MCF 10A (cell line): ENCODE measurements around the gene SRRM2. TPM values are rescaled to one million over a fixed set of nuclear protein-coding genes. Genes with fewer than 3 reads are reported as not detected.

ENCODE experiments used
- Bru-seq: library from RNA; stranded (reverse); fragments of 400-500 nt; gene quantifications from one replicate; lab custom pipeline; 2021; lab: Mats Ljungman, UMichigan
- BruChase-seq, 2 experiments: library from RNA; stranded (reverse); fragments of 400-500 nt; gene quantifications; one replicate each; lab custom pipeline; 2021; lab: Mats Ljungman, UMichigan
- BruUV-seq: library from RNA; stranded (reverse); fragments of 400-500 nt; replicated peaks from 2 replicates; lab custom pipeline; 2021; lab: Mats Ljungman, UMichigan
- CTCF ChIA-PET: fragments of 300-600 bp; sonication (Branson Sonifier 250); formaldehyde crosslinking; extraction: SDS; loops from one replicate; lab custom pipeline; 2021; ENCODE audit warnings: antibody characterized with exemption, inconsistent platforms; lab: Yijun Ruan, JAX
- POLR2A ChIA-PET: fragments of 300-600, 350-650 bp; sonication (Branson Sonifier 250); formaldehyde crosslinking; extraction: SDS; loops from one replicate; lab custom pipeline; 2020; ENCODE audit warnings: antibody characterized with exemption, inconsistent platforms; lab: Yijun Ruan, JAX
- DNase-seq: peaks from one replicate; pipeline ENCODE4 v3.0.0-alpha.2; 2018; ENCODE audit not compliant: unreplicated experiment
- H3K27ac Mint-ChIP-seq: one replicate; pipeline ENCODE4 v1.8.0; 2022; ENCODE audit warnings: mild to moderate bottlenecking, low read depth, mixed read lengths; ENCODE audit not compliant: unreplicated experiment
- H3K27me3 Mint-ChIP-seq: one replicate; pipeline ENCODE4 v1.8.0; 2022; ENCODE audit warnings: mixed read lengths; ENCODE audit not compliant: insufficient read depth, unreplicated experiment
- H3K36me3 Mint-ChIP-seq: one replicate; pipeline ENCODE4 v1.8.0; 2022; ENCODE audit warnings: mild to moderate bottlenecking, moderate library complexity, mixed read lengths; ENCODE audit not compliant: insufficient read depth, unreplicated experiment
- H3K4me1 Mint-ChIP-seq: one replicate; pipeline ENCODE4 v1.8.0; 2022; ENCODE audit warnings: mixed read lengths; ENCODE audit not compliant: insufficient read depth, unreplicated experiment
- H3K4me3 Mint-ChIP-seq: one replicate; pipeline ENCODE4 v1.8.0; 2022; ENCODE audit warnings: mild to moderate bottlenecking, moderate library complexity, mixed read lengths; ENCODE audit not compliant: unreplicated experiment
- H3K9me3 Mint-ChIP-seq: one replicate; pipeline ENCODE4 v1.8.0; 2022; ENCODE audit warnings: mixed read lengths; ENCODE audit not compliant: unreplicated experiment
- intact Hi-C: fragments of 100-400 bp; cut with micrococcal nuclease; formaldehyde crosslinking; loops from 2 replicates; pipeline ENCODE4 v1.14.1; 2022
- long read RNA-seq: library from polyadenylated mRNA; stranded (forward); transcript quantifications from one replicate; pipeline ENCODE4 v2.0.0, GENCODE V29; 2022
- total RNA-seq: library from RNA; stranded (reverse); gene quantifications from 2 replicates; pipeline ENCODE4 v1.2.3, GENCODE V29; 2022
- TF ChIP-seq, protein P1 (sequence below): fragments of 200-600 bp; IDR thresholded peaks from one replicate; pipeline ENCODE4 v1.8.0; 2022; ENCODE audit warnings: antibody characterized with exemption, mild to moderate bottlenecking; ENCODE audit not compliant: unreplicated experiment

Gene SRRM2
- total RNA-seq (710 and 779 TPM in 2 replicates), Bru-seq, nascent RNA (percentile 98 among the genes with signal in this experiment), BruChase-seq, experiment 1, labeled RNA remaining after a 6-hour chase (percentile 100 among the genes with signal in this experiment), BruChase-seq, experiment 2, labeled RNA remaining after a 2-hour chase (percentile 99 among the genes with signal in this experiment)
- long read RNA-seq, partial matches to known transcripts = 15 of 87 reads
- long read RNA-seq, other reads (novel, unspliced or antisense) = 68 of 87 reads

DNA sequence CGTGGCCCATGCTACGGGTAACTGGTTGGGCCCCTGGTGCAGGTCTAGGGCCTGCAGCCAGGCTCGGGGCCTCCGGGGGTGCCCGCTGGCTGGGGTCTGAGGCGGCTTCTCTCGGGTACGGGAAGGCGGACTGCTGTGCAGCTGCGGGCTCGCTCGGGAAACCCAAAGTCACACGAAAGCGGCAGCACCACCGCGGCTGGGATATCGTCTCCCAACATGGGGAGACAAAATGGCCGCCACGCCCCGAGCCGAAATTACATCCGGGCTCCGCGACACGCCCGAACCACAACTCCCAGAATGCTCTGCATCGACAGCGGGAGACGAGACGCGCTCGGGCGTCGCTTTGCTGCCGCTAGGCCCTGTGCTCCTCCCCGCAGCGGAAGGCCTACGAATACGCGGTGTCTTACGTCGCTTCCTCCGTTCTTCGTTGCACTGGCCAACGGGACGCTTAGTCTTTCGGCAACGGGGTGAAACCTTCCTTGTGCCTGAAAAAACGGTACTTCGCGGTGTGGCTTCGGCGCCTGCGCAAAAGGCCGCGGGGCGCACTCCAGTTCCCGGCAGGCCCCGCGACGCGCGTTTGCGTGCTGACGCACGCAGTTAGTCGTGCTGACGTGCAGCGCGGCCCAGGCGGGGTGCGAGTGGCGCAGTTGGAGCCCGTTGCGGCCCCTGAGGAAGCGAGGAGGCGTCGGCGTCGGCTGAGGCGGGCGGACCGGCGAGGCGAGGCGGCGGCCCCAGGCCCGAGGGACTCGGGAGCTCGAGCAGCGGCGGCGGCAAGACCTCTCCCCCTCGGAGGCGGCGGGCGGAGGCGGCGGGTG lies at the start of gene SRRM2:
Gene SRRM2, plus strand, starts transcription at position 604 of the 815 bp plus-strand sequence. CDS start 3,727 bp downstream, outside the sequence.
- Mint-ChIP-seq H3K4me1 (peaks cover 35% of the 10 kb centered on the region), H3K9me3 (no peaks in the 10 kb centered on the region), H3K27ac (peak within 1 kb of the TSS; percentile 99), H3K4me3 (peak within 1 kb of the TSS; percentile 89), H3K27me3 (no peaks in the 10 kb centered on the region), H3K36me3 (peaks cover 59% of the 10 kb centered on the region)
- ChIA-PET CTCF (interaction anchor here (0.6 to 3.4 kb wide), 4 partner anchors 13 to 102 kb away, joined by 3 to 15 read pairs (median 4); no protein-coding TSS in a partner anchor), POLR2A (interaction anchor here (0.6 to 6.4 kb wide), 31 partner anchors 10 to 1075 kb away, joined by 3 to 190 read pairs (median 5); partner anchors contain the start of genes ELOB, FLYWCH1, FLYWCH2 and KCTD5)
- BruUV-seq = no TSS peak
- peak; percentile 95 for DNase-seq
- TF ChIP-seq, protein P1, sequence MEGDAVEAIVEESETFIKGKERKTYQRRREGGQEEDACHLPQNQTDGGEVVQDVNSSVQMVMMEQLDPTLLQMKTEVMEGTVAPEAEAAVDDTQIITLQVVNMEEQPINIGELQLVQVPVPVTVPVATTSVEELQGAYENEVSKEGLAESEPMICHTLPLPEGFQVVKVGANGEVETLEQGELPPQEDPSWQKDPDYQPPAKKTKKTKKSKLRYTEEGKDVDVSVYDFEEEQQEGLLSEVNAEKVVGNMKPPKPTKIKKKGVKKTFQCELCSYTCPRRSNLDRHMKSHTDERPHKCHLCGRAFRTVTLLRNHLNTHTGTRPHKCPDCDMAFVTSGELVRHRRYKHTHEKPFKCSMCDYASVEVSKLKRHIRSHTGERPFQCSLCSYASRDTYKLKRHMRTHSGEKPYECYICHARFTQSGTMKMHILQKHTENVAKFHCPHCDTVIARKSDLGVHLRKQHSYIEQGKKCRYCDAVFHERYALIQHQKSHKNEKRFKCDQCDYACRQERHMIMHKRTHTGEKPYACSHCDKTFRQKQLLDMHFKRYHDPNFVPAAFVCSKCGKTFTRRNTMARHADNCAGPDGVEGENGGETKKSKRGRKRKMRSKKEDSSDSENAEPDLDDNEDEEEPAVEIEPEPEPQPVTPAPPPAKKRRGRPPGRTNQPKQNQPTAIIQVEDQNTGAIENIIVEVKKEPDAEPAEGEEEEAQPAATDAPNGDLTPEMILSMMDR = no peak
- intact Hi-C loops = loop anchor here (2.0 kb wide), 1 partner anchor 17 kb away; no protein-coding TSS in a partner anchor

DNA sequence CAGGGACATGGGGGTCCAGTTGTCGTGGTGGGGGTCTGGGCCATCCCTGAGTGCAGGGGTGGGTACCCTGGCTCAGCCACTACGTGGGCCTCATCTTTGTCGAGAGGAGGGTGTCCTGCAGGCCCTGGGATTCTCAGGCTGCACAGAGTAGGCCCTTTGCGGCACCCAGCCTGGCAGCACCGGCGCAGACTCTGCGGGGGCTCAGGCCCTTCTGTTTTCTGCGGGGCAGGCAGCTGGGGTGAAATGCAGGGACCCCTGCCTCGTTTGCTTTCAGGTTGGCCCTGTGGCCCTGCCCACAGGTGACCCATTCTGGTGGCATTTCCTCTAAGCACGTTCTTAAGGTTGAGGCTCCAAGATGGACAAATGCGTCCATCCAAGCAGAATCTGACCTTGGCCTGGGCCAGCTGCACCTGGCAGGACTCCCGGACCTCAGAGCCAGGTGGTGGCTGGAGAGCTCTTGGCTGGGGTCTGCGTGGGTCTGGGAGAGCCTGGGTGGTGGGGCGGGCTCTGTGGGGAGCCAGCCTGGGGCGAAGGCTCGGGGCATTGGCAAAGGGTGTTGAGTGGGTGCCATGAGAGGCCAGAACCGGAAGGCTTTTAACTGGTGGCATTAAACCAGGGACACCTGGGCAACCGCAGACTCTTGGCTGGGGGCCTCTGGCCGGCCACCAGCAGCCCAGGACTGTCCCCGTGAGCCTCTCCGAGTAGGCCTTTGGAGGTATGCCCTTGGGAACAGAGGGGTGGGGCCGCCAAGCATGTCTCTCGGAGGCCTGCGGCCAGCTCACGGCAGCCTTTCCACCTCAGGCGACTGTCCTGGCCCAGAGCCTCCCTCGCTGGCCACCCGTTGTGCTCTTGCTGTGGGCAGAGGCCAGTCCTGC lies 49.3 kb upstream of the SRRM2 start:
- BruUV-seq = no TSS peak
- ChIA-PET POLR2A (no interaction called here), CTCF (no interaction called here)
- Mint-ChIP-seq H3K27ac (no peak overlapping the region), H3K4me3 (no peak overlapping the region), H3K9me3 (no peaks in the 10 kb centered on the region), H3K36me3 (peaks cover 24% of the 10 kb centered on the region), H3K4me1 (no peaks in the 10 kb centered on the region), H3K27me3 (no peaks in the 10 kb centered on the region)
- intact Hi-C loops = no loop called here
- TF ChIP-seq, protein P1 = no peak
- DNase-seq = no peak

DNA sequence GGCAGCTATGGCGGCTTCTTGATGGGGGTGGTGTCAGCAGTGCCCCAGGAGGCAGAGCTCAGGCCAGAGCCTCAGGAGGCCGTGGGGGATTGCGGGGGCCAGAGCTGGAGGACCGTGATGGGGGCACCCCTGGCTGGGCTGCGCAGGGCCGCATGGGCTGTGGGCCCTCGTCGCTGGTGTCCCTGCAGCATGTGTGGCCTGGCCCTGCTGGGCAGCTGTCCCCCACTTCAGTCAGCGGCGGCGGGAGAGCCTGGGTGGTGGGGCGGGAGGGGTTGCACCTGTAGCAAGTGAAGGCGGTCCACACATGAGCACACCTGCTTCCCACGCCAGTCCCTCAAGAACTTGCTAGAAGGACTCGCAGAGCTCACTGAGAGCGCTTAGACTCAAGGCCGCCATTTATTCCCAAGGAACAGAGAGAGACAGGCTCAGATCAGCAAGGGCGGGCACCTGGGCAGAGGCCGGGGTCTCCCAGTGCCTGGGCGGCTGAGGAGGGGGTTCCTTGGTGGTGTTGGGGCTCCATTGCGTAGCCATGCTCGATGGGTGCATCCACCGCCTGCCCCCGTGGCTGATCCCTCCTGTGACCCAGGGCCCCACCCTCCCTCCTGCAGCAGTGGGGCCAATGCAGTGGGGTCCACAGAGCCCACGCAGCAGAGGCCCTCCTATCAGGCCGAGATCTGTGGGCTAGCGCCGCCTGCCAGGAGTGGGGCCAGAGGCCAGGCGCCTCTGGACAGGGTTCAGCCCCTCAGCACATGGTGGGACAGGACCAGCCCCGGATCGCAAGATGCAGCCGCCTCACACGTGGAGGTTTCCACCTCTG lies 48.1 kb upstream of the SRRM2 start:
- intact Hi-C loops = no loop called here
- TF ChIP-seq, protein P1 = no peak
- no TSS peak for BruUV-seq
- H3K27me3 Mint-ChIP-seq = no peaks in the 10 kb centered on the region
- DNase-seq = no peak
- ChIA-PET CTCF (no interaction called here), POLR2A (no interaction called here)
- no peak overlapping the region for H3K4me3 Mint-ChIP-seq
- no peaks in the 10 kb centered on the region for H3K9me3 Mint-ChIP-seq
- H3K27ac Mint-ChIP-seq = no peak overlapping the region
- peaks cover 24% of the 10 kb centered on the region for H3K36me3 Mint-ChIP-seq
- H3K4me1 Mint-ChIP-seq = no peaks in the 10 kb centered on the region
